ENCODE results near the gene NUP214. TPM values are rescaled to one million over a fixed set of nuclear protein-coding genes. Genes with fewer than 3 reads are reported as not detected.
"Not testable (repeated sequence)": the region's sequence is repeated elsewhere in the genome, so short reads cannot be mapped to it uniquely, and the experiment has no call there.

NUP214 gene
- total RNA-seq, 3 donors from 2014 or later: 37.4 to 47.5 (median 40.0) TPM

- Histone ChIP-seq H3K27me3 (peaks cover 0 to 14% of the 10 kb centered on the region in 2 donors), H3K9me3 (no peaks in the 10 kb centered on the region), H3K27ac (peak overlapping the region in 1 of 2 donors; percentile 43), H3K4me1 (no peaks in the 10 kb centered on the region), H3K36me3 (no peaks in the 10 kb centered on the region), H3K4me3 (peak overlapping the region; percentile 55 to 82 (median 64))
- no peak for DNase-seq (ENCODE audit: low spot score in 2 of 2)
- intact Hi-C loops (cut with DNase I; ENCODE audit: low total_unique reads): no loop called here
- TF ChIP-seq POLR2A (IDR thresholded peaks at IDR 0.05) (no peak), POLR2AphosphoS5 (IDR thresholded peaks at IDR 0.05) (no peak)
- TF ChIP-seq, protein P1, sequence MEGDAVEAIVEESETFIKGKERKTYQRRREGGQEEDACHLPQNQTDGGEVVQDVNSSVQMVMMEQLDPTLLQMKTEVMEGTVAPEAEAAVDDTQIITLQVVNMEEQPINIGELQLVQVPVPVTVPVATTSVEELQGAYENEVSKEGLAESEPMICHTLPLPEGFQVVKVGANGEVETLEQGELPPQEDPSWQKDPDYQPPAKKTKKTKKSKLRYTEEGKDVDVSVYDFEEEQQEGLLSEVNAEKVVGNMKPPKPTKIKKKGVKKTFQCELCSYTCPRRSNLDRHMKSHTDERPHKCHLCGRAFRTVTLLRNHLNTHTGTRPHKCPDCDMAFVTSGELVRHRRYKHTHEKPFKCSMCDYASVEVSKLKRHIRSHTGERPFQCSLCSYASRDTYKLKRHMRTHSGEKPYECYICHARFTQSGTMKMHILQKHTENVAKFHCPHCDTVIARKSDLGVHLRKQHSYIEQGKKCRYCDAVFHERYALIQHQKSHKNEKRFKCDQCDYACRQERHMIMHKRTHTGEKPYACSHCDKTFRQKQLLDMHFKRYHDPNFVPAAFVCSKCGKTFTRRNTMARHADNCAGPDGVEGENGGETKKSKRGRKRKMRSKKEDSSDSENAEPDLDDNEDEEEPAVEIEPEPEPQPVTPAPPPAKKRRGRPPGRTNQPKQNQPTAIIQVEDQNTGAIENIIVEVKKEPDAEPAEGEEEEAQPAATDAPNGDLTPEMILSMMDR (IDR thresholded peaks at IDR 0.05): no peak
These were observed 27.5 kb upstream of the NUP214 start for GRCh38 chr9:131097948-131098278.

GRCh38 chr9:131098391-131099101 is 26.8 kb upstream of the NUP214 start:
- no peak for DNase-seq (ENCODE audit: low spot score in 2 of 2)
- no peaks in the 10 kb centered on the region for H3K36me3 ChIP-seq
- no peaks in the 10 kb centered on the region for H3K4me1 ChIP-seq
- no peaks in the 10 kb centered on the region for H3K9me3 ChIP-seq
- H3K27ac ChIP-seq: peak overlapping the region in 1 of 2 donors; percentile 43
- TF ChIP-seq, protein P1 (IDR thresholded peaks at IDR 0.05): no peak
- TF ChIP-seq POLR2A (IDR thresholded peaks at IDR 0.05) (no peak), POLR2AphosphoS5 (IDR thresholded peaks at IDR 0.05) (no peak)
- intact Hi-C loops (cut with DNase I; ENCODE audit: low total_unique reads): no loop called here
- peaks cover 0 to 14% of the 10 kb centered on the region in 2 donors for H3K27me3 ChIP-seq
- peak overlapping the region in 2 of 3 donors; percentile 55 to 82 for H3K4me3 ChIP-seq

- H3K4me3 ChIP-seq: no peak overlapping the region
- H3K27ac ChIP-seq: no peak overlapping the region
- peaks cover 0 to 14% of the 10 kb centered on the region in 2 donors for H3K27me3 ChIP-seq
- no peaks in the 10 kb centered on the region for H3K36me3 ChIP-seq
- TF ChIP-seq, protein P1 (IDR thresholded peaks at IDR 0.05): no peak
- TF ChIP-seq POLR2A (IDR thresholded peaks at IDR 0.05): no peak
- no peak for TF ChIP-seq POLR2AphosphoS5 (IDR thresholded peaks at IDR 0.05)
- H3K9me3 ChIP-seq: no peaks in the 10 kb centered on the region
- H3K4me1 ChIP-seq: no peaks in the 10 kb centered on the region
- intact Hi-C loops (cut with DNase I; ENCODE audit: low total_unique reads): no loop called here
- no peak for DNase-seq (ENCODE audit: low spot score in 2 of 2)
These were observed 26.2 kb upstream of the NUP214 start for GRCh38 chr9:131099102-131099606.

GRCh38 chr9:131099845-131100244 is 25.5 kb upstream of the NUP214 start:
- not testable (repeated sequence) for H3K27me3 ChIP-seq; H3K27ac ChIP-seq; H3K9me3 ChIP-seq; H3K36me3 ChIP-seq; DNase-seq (ENCODE audit: low spot score in 2 of 2); H3K4me1 ChIP-seq; H3K4me3 ChIP-seq
- intact Hi-C loops (cut with DNase I; ENCODE audit: low total_unique reads): loop anchor here (10.0 kb wide), 1 partner anchor 55 kb away; no protein-coding TSS in a partner anchor

GRCh38 chr9:131100445-131100844 is 24.9 kb upstream of the NUP214 start:
- intact Hi-C loops (cut with DNase I; ENCODE audit: low total_unique reads): loop anchor here (10.0 kb wide), 1 partner anchor 56 kb away; no protein-coding TSS in a partner anchor
- H3K4me1 ChIP-seq: no peaks in the 10 kb centered on the region

GRCh38 chr9:131101207-131101964 is 24.0 kb upstream of the NUP214 start:
- TF ChIP-seq POLR2A (IDR thresholded peaks at IDR 0.05) (no peak), POLR2AphosphoS5 (IDR thresholded peaks at IDR 0.05) (no peak)
- TF ChIP-seq, protein P1 (IDR thresholded peaks at IDR 0.05): no peak
- DNase-seq (ENCODE audit: low spot score in 2 of 2): no peak
- H3K27me3 ChIP-seq: no peaks in the 10 kb centered on the region
- H3K27ac ChIP-seq: no peak overlapping the region
- H3K9me3 ChIP-seq: no peaks in the 10 kb centered on the region
- no peaks in the 10 kb centered on the region for H3K4me1 ChIP-seq
- no peaks in the 10 kb centered on the region for H3K36me3 ChIP-seq
- intact Hi-C loops (cut with DNase I; ENCODE audit: low total_unique reads): loop anchor here (10.0 kb wide), 1 partner anchor 57 kb away; no protein-coding TSS in a partner anchor
- no peak overlapping the region for H3K4me3 ChIP-seq

More at GRCh38 chr9:131100445-131100844, 24.9 kb upstream of the NUP214 start:
- H3K27ac ChIP-seq: no peak overlapping the region
- no peak overlapping the region for H3K4me3 ChIP-seq
- H3K36me3 ChIP-seq: no peaks in the 10 kb centered on the region
- no peaks in the 10 kb centered on the region for H3K9me3 ChIP-seq
- H3K27me3 ChIP-seq: peaks cover 0 to 3% of the 10 kb centered on the region in 2 donors
- DNase-seq (ENCODE audit: low spot score in 2 of 2): no peak
- no peak for TF ChIP-seq POLR2AphosphoS5 (IDR thresholded peaks at IDR 0.05)

All from breast epithelium (tissue), 4 donors.